GM12801 (cell line): ENCODE results near the gene CMYA5.

ENCODE experiments used
- CTCF ChIP-seq: IDR thresholded peaks from one replicate; pipeline ENCODE4 v1.5.1; 2011; ENCODE audit warnings: control low read depth; ENCODE audit not compliant: insufficient read length; ENCODE audit errors: extremely low read depth

CMYA5 gene

DNA sequence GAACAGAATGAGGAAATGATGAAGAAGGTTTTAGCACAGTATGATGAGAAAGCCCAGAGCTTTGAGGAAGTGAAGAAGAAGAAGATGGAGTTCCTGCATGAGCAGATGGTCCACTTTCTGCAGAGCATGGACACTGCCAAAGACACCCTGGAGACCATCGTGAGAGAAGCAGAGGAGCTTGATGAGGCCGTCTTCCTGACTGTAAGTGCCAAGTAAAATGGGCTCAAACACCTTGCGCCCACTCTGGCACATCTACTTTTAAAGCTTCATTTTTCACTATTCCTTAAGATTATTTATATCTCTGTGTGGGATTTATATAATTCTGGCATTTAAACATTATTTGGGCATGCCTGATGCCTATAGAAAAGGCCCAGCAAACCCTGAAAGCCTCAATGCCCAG is 55.6 kb downstream of the CMYA5 start:
- no peak for TF ChIP-seq CTCF

- TF ChIP-seq CTCF = no peak
These were observed 57.3 kb downstream of the CMYA5 start for GRCh38 chr5:79746642-79747569.

DNA sequence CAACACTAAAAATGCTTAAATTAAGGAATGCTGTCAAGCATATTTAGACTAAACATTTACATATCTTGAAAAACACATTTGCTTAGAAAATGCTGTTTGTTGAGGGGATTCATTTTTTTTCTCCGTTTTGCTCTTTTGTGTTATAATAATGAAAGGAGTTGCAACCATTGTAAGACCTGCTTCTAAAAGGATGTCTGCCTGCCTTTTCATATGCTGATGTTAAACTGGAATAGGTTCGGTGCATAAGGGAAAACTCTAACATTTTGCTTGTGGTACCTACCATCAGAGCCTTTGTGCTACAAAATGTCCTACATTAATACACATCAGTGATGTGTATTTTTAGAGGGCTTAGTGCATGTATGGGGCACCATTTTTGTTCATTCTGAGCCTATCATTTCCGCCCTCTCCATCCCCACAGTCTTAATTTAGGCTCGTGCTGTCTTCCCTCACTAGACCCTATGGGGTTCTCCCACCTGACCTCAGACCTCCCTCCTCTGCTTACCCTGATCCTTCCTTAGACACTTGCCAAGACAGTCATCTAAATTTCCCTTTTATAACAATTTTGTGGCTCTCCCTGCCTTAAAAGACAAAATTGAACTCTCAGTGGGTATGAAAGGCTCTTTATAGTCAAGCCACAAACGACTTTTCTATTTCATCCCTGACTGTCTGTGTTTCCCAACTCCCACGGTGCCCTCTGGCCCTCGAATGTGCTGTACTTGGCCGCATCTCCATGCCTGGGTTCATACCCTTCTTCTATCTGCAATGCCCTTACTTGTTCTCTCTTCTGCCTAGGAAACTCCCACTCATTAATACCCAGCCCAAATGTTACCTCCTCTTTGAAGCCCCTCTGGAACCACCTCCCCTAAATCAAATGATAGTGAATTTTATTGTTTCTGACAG is 61.2 kb downstream of the CMYA5 start:
- TF ChIP-seq CTCF = no peak

DNA sequence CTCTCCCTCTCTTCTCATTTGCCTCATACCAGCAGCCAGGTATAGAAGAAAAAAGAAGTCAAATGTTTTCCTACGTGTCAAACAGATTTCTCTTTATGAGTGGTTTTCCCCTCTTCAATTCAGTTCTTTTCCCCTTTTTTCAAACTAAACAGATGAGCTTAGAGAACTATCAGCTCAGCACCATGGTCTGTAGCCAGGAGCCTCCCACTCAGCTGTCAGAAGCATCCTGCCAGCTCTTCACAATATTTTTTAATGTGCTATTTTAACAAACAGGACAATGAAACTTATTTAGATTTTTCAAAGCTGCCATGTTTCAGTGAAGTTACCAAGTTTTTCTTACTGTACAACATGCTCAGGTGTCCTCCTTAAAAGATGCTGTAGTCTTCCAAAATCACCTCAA is 63.5 kb downstream of the CMYA5 start:
- no peak for TF ChIP-seq CTCF

- TF ChIP-seq CTCF = no peak
These were observed 64.4 kb downstream of the CMYA5 start for GRCh38 chr5:79753877-79754645.

DNA sequence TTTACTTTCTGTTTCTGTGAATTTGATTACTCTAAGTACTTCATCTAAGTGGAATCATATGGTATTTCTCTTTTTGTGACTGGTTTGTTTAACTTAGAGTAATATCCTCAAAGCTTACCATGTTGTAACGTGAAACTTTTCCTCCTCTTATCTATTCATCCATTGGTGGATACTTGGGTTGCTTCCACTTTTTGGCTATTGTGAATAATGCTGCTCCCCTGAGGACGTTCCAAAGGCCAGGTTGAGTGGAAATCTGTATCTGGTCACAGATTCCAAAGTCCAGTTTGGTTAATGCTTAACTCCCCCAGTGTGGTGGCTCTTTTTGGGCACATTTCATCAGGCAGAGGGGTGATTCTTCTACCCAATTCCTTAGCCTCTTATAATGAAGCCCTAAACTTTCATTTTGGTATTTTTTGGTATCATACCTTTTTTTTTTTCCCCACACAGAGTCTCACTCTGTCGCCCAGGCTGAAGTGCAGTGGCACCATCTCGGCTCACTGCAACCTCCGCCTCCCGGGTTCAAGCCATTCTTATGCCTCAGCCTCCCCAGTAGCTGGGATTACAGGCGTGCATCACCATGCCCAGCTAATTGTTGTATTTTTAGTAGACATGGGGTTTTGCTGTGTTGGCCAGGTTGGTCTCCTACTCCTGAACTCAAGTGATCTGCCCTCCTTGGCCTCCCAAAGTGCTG is 65.4 kb downstream of the CMYA5 start:
- no peak for TF ChIP-seq CTCF

- TF ChIP-seq CTCF = no peak
These were observed 66.4 kb downstream of the CMYA5 start for GRCh38 chr5:79756076-79756475.
